A549 (cell line): ENCODE data around the gene CHM. TPM values are rescaled to one million over a fixed set of nuclear protein-coding genes. Genes with fewer than 3 reads are reported as not detected.
"Not testable (repeated sequence)": the region's sequence is repeated elsewhere in the genome, so short reads cannot be mapped to it uniquely, and the experiment has no call there.

Experiments
- ATAC-seq, 2 experiments: fragments of 200-7000 bp in 1 of 2; fragments of >200 bp in 1 of 2; cut with Nextera tagmentation in 1 of 2; cut with Tn5 transposase in 1 of 2; 3 replicates each; pipeline versions ENCODE4 v1.8.0 to v1.9.1; 2018 to 2020; ENCODE audit warnings: mild to moderate bottlenecking in 1 of 2, moderate library complexity in 1 of 2
- CTCF ChIA-PET: fragments of 300-600 bp; sonication (Branson Sonifier 250); formaldehyde crosslinking; extraction: SDS; loops from one replicate; lab custom pipeline; 2021; ENCODE audit warnings: antibody characterized with exemption, inconsistent platforms; lab: Yijun Ruan, JAX
- POLR2A ChIA-PET: fragments of 350-600 bp; formaldehyde crosslinking; extraction: SDS; loops from one replicate; lab custom pipeline; 2021; ENCODE audit warnings: antibody characterized with exemption, inconsistent platforms; lab: Yijun Ruan, JAX
- DNase-seq, 2 experiments: peaks; one replicate each; pipeline versions ENCODE4 v3.0.0 to v3.0.0-alpha.2; 2011 to 2016; ENCODE audit warnings: low read depth in 1 of 2, low spot score in 1 of 2
- FAIRE-seq: peaks from 2 replicates; lab custom pipeline; 2011; peaks lifted over from hg19 to GRCh38; lab: Jason Lieb, UNC
- H3K27ac ChIP-seq, 2 experiments: fragments of >200 bp; sonication (Bioruptor Twin); formaldehyde crosslinking; 3 replicates each; pipeline ENCODE4 v1.5.1; 2016 to 2017
- H3K4me1 ChIP-seq: fragments of >200 bp; sonication (Bioruptor Twin); formaldehyde crosslinking; 3 replicates; pipeline ENCODE4 v1.6.1; 2016
- H3K4me2 ChIP-seq: fragments of >200 bp; sonication (Bioruptor Twin); formaldehyde crosslinking; 3 replicates; pipeline ENCODE4 v1.6.1; 2016
- H3K4me3 ChIP-seq: fragments of >200 bp; sonication (Bioruptor Twin); formaldehyde crosslinking; 3 replicates; pipeline ENCODE4 v1.5.1; 2016
- H3K9me3 ChIP-seq: fragments of >200 bp; sonication (Bioruptor Twin); formaldehyde crosslinking; 3 replicates; pipeline ENCODE4 v1.6.1; 2016
- BCL3 ChIP-seq: fragments of >200 bp; sonication (Bioruptor Twin); formaldehyde crosslinking; IDR thresholded peaks from 3 replicates; pipeline ENCODE4 v1.6.1; 2016
- CEBPB ChIP-seq, 2 experiments: fragments of >200 bp in 1 of 2; sonication (Bioruptor Twin) in 1 of 2; formaldehyde crosslinking in 1 of 2; IDR thresholded peaks; 2 replicates each; pipeline ENCODE4 v1.6.1; 2012 to 2016
- CHD2 ChIP-seq: fragments of 150-350 bp; IDR thresholded peaks from 2 replicates; pipeline ENCODE4 v1.6.1; 2014; ENCODE audit warnings: low read length; ENCODE audit not compliant: partially characterized antibody
- CHD4 ChIP-seq: fragments of 200-600 bp; sonication (generic); IDR thresholded peaks from 2 replicates; pipeline ENCODE4 v1.6.1; 2016; ENCODE audit warnings: antibody characterized with exemption, mild to moderate bottlenecking, borderline replicate concordance
- FOSB ChIP-seq: fragments of 250-450 bp; sonication (Bioruptor Pico); IDR thresholded peaks from 2 replicates; pipeline ENCODE4 v1.5.0; 2020; ENCODE audit warnings: mild to moderate bottlenecking, moderate library complexity
- HMGXB4 ChIP-seq: fragments of 250-450 bp; sonication (Bioruptor Pico); IDR thresholded peaks from 2 replicates; pipeline ENCODE4 v1.5.0; 2021; ENCODE audit warnings: mild to moderate bottlenecking, moderate library complexity, borderline replicate concordance
- HOXB13 ChIP-seq: fragments of 250-450 bp; sonication (Bioruptor Pico); IDR thresholded peaks from 2 replicates; pipeline ENCODE4 v1.5.0; 2020; ENCODE audit warnings: low read depth, mild to moderate bottlenecking, moderate library complexity
- JUN ChIP-seq, 2 experiments: fragments of >200 bp; sonication (Bioruptor Twin); formaldehyde crosslinking; IDR thresholded peaks; 2 replicates in 1 of 2; 3 replicates in 1 of 2; pipeline ENCODE4 v1.6.1; 2016 to 2017
- KDM1A ChIP-seq: fragments of 200-600 bp; sonication (generic); IDR thresholded peaks from 2 replicates; pipeline ENCODE4 v1.6.1; 2016; ENCODE audit warnings: low read depth, mild to moderate bottlenecking
- KDM5A ChIP-seq: fragments of 200-600 bp; sonication (generic); IDR thresholded peaks from 2 replicates; pipeline ENCODE4 v1.6.1; 2016; ENCODE audit warnings: antibody characterized with exemption, mild to moderate bottlenecking
- NFE2L2 ChIP-seq: fragments of 150-350 bp; conservative IDR thresholded peaks from 2 replicates; pipeline ENCODE4 v1.6.1; 2014; ENCODE audit warnings: low read length
- PBX3 ChIP-seq: IDR thresholded peaks from 2 replicates; pipeline ENCODE4 v1.6.1; 2012
- POLR2A ChIP-seq: IDR thresholded peaks from 2 replicates; pipeline ENCODE4 v1.6.1; 2012; ENCODE audit warnings: mild to moderate bottlenecking, low read length
- RAD21 ChIP-seq, 2 experiments: fragments of >200 bp in 1 of 2; sonication (Bioruptor Twin) in 1 of 2; formaldehyde crosslinking in 1 of 2; IDR thresholded peaks in 1 of 2; conservative IDR thresholded peaks in 1 of 2; 2 replicates in 1 of 2; 3 replicates in 1 of 2; pipeline ENCODE4 v1.6.1; 2012 to 2018; ENCODE audit warnings: inconsistent platforms in 1 of 2
- RARB ChIP-seq: fragments of 250-450 bp; sonication (Bioruptor Pico); IDR thresholded peaks from 2 replicates; pipeline ENCODE4 v1.8.0; 2021; ENCODE audit warnings: mild to moderate bottlenecking, moderate library complexity
- REST ChIP-seq: fragments of 200-600 bp; sonication (generic); IDR thresholded peaks from 2 replicates; pipeline ENCODE4 v1.6.1; 2016; ENCODE audit warnings: antibody characterized with exemption, mild to moderate bottlenecking, moderate library complexity
- RNF2 ChIP-seq: fragments of 200-600 bp; sonication (generic); IDR thresholded peaks from 2 replicates; pipeline ENCODE4 v1.6.1; 2016; ENCODE audit warnings: low read depth, mild to moderate bottlenecking, antibody characterized with exemption, moderate library complexity, borderline replicate concordance
- SMC3 ChIP-seq: fragments of >200 bp; sonication (Bioruptor Twin); formaldehyde crosslinking; IDR thresholded peaks from 3 replicates; pipeline ENCODE4 v1.6.1; 2018; ENCODE audit warnings: inconsistent platforms
- TFCP2L1 ChIP-seq: fragments of 250-450 bp; sonication (Bioruptor Pico); IDR thresholded peaks from 2 replicates; pipeline ENCODE4 v1.5.0; 2021; ENCODE audit warnings: mild to moderate bottlenecking
- TP53 ChIP-seq: fragments of 250-450 bp; sonication (Bioruptor Pico); IDR thresholded peaks from 2 replicates; pipeline ENCODE4 v1.5.0; 2021; ENCODE audit warnings: mild to moderate bottlenecking, moderate library complexity
- USF2 ChIP-seq: fragments of 450-650 bp; IDR thresholded peaks from 2 replicates; pipeline ENCODE4 v1.6.1; 2014; ENCODE audit warnings: antibody characterized with exemption
- ZC3H11A ChIP-seq: fragments of 450-650 bp; IDR thresholded peaks from 2 replicates; pipeline ENCODE4 v1.6.1; 2014; ENCODE audit warnings: antibody characterized with exemption, mild to moderate bottlenecking
- WGBS: methylation state at CpG from one replicate; pipeline ENCODE4 v1.1.6; 2017; ENCODE audit errors: missing lambda C conversion rate; 5-methylcytosine and 5-hydroxymethylcytosine counted together
- polyA plus RNA-seq, 4 experiments: library from polyadenylated mRNA; depleted of rRNA in 3 of 4; stranded (reverse); fragments of >200 nt; fragmentation: RNase III in 1 of 4; extraction: RNeasy Plus Mini Kit Qiagen cat#74134 plus additional on column Dnase treatment in 1 of 4; gene quantifications; 2 replicates in 3 of 4; 3 replicates in 1 of 4; pipeline ENCODE4 v1.2.3, GENCODE V29; 2011 to 2017

The CHM gene
- polyA plus RNA-seq, 2 of the 4 experiments (the other 2 are of a cell fraction) = 13.9 to 23.7 TPM

GRCh38 chrX:86013792-86014191 lies 33.6 kb downstream of the CHM start:
- TF ChIP-seq FOSB (CRISPR knock-in tag) (no peak), HMGXB4 (CRISPR knock-in tag) (no peak), RARB (CRISPR knock-in tag) (no peak), CHD4 (no peak), BCL3 (no peak), ZC3H11A (no peak), TFCP2L1 (no peak), RAD21 (conservative IDR thresholded peaks at IDR 0.05 in 1 of 2, IDR thresholded peaks at IDR 0.05 in 1 of 2) (no peak)
- Histone ChIP-seq H3K9me3 (no peaks in the 10 kb centered on the region), H3K4me2 (no peak overlapping the region), H3K27ac (no peak overlapping the region), H3K4me3 (no peak overlapping the region), H3K4me1 (no peaks in the 10 kb centered on the region)
- ChIA-PET CTCF (interaction anchor here (0.6 kb wide), 1 partner anchor 111 kb away, joined by 3 read pairs; no protein-coding TSS in a partner anchor), POLR2A (no interaction called here)
- FAIRE-seq (no peak), ATAC-seq (no peak), DNase-seq (no peak)
- 91% methylated on average over 3 of the region's 3 CpGs for WGBS

- POLR2A ChIA-PET = no interaction called here
- TF ChIP-seq JUN (IDR thresholded peaks at IDR 0.05) = no peak
- TF ChIP-seq SMC3 = no peak
- TF ChIP-seq NFE2L2 = no peak
- no peak for TF ChIP-seq TP53 (CRISPR knock-in tag)
- no peak for TF ChIP-seq PBX3
- TF ChIP-seq USF2 = no peak
- no peak for TF ChIP-seq KDM5A
- TF ChIP-seq TFCP2L1 = no peak
- no peak for TF ChIP-seq HOXB13 (CRISPR knock-in tag)
- no peak for TF ChIP-seq FOSB (CRISPR knock-in tag)
- TF ChIP-seq CHD2 = no peak
- TF ChIP-seq REST = no peak
- TF ChIP-seq KDM1A = no peak
- no peak for TF ChIP-seq POLR2A
- TF ChIP-seq HMGXB4 (CRISPR knock-in tag) = no peak
- TF ChIP-seq RNF2 = no peak
- TF ChIP-seq CEBPB (IDR thresholded peaks at IDR 0.05) = no peak
- 91% methylated on average over 1 of the region's 1 CpG for WGBS
- FAIRE-seq = no peak
- Histone ChIP-seq H3K9me3 (no peaks in the 10 kb centered on the region), H3K4me1 (no peaks in the 10 kb centered on the region), H3K4me3 (no peak overlapping the region), H3K27ac (no peak overlapping the region), H3K4me2 (no peak overlapping the region)
- no peak for DNase-seq
- ATAC-seq = no peak
- CTCF ChIA-PET = interaction anchor here (1.1 kb wide), 1 partner anchor 10 kb away, joined by 3 read pairs; no protein-coding TSS in a partner anchor
Measured at GRCh38 chrX:86012188-86012587, 35.2 kb downstream of the CHM start.

GRCh38 chrX:86009803-86010202 lies 37.6 kb downstream of the CHM start:
- not testable (repeated sequence) for FAIRE-seq

More at GRCh38 chrX:86009803-86010202, 37.6 kb downstream of the CHM start:
- POLR2A ChIA-PET, DNase-seq, H3K27ac ChIP-seq, CTCF ChIA-PET, H3K4me1 ChIP-seq, H3K9me3 ChIP-seq, H3K4me3 ChIP-seq, H3K4me2 ChIP-seq, ATAC-seq: not testable (repeated sequence)
- WGBS = no CpG with 5 or more reads among the region's 1 CpG
